Activated CD8-positive, alpha-beta memory T cell treated with anti-CD3 and anti-CD28 coated beads for 1 hour (primary cell): ENCODE measurements around the gene NAGS.
"Not testable (repeated sequence)": the region's sequence is repeated elsewhere in the genome, so short reads cannot be mapped to it uniquely, and the experiment has no call there.

Experiments used
- DNase-seq, 2 donors: peaks; one replicate each; pipeline ENCODE4 v3.0.0-alpha.2; 2020; ENCODE audit warnings: low read depth in 1 of 2; ENCODE audit errors: extremely low read depth in 1 of 2

NAGS gene

DNA sequence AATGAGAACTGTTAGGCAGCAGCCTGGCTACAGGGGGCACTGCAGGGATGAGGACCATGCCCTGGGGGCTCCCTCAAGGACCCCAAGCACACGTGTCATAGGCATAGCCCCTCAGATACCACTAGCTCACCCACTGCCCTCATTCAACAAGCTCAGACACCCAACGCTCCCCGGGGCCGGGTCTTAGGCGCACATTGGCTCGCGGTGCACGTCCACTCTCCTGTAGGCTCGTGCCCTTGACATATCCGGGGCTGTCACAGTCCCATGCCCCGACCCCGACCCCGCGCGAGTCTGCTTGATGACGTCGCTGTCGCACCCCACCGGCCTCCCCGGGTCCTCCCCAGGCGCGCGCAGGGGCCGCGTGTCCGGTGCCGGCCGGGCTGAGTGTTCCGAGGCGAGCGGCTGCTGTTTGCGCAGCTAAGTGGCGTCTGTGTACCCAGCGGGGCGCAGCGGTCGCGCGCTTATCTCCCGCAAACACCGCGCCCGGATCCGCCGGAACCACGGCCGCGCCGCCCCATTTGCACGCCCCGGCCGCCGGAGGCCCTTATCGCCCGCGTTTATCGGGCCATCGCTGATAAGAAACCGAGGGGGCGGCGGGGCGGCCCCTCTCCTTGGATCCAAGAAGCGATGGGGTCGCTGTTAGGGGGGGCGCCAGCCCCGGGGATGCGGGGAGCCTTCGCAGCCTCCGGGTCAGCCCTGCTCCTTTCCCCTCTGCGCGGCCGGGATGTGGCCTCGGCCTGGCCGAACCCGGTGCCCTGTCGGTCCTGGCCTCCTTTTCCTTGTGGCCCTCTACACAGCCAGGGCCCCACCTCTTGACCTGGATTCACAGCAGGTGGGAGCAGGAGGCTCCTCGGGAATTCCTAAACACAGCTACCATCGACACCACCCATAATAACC, 20.7 kb upstream of the NAGS start:
- no peak for DNase-seq

DNA sequence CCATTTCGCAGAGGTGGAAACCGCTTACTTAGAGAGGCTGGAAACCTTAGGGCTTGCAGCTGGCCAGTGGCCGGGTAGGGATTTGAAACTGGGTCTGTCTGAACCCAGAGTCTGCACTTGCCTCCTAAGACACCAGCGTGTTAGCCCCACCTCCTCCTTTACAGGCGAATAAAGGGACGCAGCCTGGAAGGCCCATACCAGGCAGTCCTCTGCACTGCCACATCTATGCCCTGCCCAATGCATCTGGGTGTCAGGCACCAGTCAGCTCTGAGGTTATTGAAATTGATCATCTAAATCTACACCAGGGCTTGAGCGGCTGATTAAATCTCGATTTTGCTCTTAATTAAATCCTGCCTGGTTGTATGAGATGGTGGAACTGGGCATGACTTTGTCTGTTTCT, 19.9 kb upstream of the NAGS start:
- DNase-seq = no peak

DNA sequence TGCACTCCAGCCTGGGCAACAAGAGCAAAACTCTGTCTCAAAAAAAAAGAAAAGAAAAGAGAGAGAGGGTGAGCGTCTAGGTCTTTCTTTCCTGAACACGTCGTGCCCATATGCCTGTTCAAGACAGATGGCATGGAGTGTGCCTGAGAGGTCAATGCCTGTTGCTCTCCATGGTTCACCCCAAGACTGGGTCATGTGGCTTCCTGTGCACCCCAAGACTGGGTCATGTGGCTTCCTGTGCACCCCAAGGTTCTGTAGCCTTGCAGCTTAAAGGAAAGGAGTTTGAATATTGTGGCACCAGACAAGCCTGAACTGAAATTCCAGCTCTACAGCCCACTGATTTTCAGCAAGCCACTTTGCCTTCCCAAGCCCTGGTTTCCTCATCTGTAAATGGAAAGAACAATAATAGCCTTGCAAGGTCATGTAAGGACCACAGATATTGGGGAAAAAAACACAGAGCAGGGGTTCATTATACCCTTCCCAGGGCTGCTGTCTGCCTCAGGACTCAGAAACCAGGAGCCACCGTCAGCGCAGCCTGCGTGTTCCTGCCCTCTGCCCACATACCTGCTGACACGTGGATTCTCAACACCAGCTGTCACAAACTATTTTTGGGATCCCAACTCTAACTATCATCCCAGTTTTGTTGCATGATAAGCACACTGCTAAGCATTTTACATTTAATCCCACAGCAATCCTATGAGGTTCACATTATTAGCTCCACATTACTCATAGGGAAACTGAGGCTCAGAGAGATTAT, 18.0 kb upstream of the NAGS start:
- no peak for DNase-seq

DNA sequence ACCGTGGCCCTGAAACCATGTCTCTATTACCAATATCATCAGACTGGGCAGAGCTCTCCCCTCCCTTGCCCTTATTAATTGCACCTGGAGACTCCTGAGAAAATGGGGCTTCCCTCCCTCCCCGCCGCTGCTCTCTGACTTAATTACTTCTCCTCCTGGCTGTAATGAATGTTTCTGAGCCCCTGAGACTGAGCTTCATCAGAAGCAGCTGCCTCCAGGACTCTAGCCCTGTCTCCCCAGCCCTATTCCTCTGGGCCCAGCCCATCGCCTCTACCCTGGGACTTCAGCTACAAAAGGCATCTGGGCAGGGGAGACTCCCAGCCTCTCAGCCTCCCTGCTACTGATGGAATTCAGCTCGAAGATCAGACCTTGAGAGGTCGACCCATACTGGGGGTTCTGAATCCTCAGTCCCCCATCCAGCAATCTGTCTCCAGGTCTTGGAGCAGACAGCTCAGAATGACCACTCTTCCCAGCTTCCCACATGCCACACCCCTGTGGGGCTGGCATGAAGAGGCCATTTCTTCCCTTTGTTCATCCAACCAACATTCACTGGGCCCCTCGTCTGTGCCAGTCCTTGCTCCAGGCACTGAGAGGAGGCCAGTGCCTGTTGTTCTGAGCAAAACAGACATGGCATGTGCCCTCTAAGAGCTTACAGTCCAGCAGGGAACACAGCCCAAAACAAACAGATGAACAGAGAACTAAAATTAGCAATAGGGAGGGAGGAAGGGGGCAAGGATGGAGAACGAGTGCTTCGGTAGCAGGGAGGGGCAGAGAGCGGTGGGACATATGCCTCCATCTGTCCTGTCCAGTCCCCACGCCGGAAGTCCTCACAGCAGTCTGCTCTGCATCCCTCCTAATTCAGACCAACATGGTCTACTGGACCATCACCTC, 17.0 kb upstream of the NAGS start:
- DNase-seq = no peak

DNA sequence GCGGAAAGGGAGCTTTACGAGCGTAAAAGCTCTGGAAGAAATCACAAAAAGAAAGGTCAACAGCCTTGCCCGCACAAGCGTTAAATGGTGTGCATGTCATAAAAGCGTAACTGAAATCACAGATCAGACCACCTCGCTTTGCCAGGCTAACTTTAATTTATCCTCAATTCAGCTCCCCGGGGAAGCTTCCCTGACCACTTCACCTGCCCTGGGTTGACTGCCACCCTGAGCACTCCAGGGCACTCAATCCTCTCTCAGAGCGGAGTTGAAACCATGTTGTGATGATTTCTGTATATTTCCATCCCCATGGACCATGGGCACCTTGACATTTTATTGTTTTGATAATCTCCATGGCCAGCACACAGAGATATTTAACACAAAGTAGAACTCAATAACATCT, 16.1 kb upstream of the NAGS start:
- no peak for DNase-seq

DNA sequence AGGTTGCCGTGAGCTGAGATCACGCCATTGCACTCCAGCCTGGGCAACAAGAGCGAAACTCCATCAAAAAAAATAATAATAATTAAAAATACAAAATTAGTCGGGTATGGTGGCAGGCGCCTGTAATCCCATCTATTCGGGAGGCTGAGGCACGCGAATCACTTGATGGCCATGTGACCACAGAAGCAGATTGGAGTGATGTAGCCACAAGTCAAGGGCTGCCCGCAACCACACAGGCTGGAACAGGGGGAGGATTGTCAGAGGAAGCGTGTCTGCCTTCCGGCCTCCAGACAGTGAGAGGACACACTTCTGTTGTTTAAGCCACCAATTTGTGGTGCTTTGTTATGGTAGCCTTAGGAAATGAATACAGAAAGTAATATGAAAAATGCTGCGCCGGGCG, 11.8 kb upstream of the NAGS start:
- DNase-seq = no peak

DNA sequence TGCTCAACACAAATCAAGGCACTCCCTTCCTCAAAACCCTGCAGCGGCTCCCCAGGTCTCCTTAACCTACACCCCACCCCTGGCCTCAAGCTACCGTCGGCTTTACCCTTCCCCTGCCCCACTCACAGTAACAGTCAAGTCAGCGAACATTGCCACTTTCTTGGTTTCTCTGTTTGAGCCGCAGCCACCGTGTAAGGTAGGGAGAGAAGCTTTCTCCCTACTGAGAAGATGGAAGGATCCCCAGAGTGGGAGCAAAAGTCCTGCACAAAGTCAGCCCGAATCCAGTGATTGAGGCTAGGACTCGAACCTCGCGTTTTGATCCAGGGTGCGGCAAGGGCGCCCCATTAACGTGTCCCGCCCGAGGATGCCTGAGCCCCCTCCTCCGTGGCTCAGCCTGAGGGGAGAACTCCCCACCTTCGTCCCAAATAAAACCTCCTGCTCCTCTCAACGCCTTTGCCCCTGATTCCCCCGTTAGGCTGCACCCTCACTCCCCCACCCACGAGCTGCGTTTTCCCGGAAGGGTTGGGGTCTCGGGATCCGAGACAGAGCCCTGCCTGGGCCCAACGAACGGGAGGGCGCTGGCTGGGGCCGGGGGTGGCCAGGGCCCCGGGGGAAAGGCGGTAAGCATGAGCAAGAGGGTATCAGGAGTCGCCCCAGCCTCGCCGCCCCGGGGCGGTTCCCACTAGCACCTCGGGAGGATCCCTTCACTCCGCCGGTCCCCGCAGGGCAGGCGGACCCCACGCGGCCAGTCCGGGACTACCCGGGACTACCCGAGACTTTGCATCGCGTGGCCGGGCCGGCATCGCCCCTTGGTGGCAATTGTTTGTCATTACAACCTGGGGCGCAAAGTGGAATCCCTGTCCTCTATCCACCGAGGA, 9.9 kb upstream of the NAGS start:
- DNase-seq = peak in 1 of 2 donors; percentile 54

DNA sequence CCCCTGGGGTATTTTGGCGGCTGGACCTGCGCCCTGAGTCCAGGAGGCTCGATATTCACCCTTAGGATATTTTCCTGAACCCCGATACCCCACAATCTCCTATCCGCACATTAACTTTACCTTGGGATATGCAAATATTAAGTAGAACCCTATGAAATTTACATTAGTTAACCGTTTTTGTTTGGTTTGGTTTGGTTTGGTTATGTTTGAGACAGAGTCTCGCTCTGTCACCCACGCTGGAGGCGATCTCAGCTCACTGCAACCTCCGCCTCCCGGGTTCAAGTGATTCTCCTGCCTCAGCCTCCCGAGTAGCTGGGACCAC, 9.3 kb upstream of the NAGS start:
- DNase-seq = no peak

DNA sequence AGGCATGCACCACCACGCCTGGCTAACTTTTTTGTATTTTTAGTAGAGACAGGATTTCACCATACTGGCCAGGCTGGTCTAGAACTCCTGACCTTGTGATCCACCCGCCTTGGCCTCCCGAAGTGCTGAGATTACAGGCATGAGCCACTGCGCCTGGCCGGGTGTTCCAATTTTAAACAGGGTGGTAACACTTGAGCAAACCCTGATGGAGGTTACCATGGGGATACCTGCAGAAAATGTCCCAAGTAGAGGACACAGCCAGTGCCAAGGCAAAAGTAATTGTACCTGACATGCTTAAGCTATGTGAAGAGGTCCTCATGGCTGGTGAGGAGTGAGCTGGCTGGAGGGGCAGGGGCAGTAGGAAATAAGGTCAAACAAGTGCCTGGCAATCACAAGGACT, 7.2 kb upstream of the NAGS start:
- DNase-seq = not testable (repeated sequence)

DNA sequence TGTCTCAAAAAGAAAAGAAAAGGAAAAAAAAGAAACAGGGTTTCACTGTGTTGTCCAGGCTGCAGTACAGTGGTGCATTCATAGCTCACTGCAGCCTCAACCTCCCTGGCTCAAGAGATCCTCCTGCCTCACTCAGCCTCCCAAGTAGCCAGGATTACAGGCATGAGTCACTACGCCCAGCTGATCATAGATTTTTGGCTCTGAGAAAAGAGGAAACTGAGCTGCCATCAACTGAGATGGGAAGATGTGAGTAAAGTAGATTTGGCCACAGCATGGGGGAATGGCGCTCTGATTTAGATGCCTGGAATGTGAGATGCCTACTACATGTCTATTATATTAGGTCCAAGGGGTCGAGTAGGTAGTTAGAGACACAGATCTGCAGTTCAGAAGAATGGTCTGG, 5.9 kb upstream of the NAGS start:
- DNase-seq = no peak

DNA sequence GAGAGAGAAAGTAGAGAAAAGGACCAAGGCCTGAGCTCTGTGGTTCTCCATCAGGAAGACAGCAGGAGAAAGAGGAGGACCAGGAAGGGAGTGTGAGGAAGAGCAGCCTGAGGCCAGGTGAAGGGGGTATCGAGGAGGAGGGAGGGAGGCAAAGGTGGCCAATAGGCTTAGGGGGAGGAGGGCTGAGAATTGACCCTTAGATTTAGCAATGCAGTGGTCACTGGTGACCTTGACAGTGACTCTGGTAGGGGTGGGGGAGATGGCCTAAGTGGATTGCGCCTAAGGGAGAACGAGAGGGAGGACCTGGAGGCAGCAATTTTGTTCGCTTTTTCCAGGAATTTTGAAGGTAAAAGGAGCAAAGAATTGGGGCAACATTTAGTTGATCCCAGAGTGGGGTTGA, 5.4 kb upstream of the NAGS start:
- DNase-seq = no peak

DNA sequence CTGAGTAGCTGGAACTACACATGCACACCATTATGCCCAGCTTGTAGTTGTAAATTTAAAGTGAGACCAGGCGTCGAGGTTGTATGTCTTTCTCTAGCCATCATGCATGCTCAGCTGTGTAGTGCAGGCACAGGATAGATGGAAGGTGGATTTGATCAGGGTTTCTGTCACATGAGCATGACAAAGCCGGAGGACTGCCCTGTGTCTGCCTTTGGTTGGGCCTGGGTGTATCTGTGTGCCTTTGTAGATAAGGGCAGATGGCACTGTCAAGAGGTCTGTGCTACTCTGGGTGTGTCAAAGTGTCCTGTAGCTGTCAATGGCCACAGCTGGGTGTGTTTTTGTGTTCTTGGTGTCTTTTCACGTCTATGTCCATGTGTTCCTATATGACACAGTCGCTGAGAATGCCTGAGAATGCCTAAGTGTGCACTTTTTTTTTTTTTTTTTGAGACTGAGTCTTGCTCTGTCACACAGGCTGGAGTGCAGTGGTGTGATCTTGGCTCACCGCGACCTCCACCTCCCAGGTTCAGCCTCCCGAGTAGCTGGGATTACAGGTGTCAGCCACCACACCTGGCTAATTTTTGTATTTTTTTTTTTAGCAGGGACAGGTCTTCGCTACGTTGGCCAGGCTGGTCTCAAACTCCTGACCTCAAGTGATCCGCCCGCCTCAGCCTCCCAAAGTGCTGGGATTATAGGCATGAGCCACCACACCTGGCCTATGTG, 4.1 kb upstream of the NAGS start:
- no peak for DNase-seq

DNA sequence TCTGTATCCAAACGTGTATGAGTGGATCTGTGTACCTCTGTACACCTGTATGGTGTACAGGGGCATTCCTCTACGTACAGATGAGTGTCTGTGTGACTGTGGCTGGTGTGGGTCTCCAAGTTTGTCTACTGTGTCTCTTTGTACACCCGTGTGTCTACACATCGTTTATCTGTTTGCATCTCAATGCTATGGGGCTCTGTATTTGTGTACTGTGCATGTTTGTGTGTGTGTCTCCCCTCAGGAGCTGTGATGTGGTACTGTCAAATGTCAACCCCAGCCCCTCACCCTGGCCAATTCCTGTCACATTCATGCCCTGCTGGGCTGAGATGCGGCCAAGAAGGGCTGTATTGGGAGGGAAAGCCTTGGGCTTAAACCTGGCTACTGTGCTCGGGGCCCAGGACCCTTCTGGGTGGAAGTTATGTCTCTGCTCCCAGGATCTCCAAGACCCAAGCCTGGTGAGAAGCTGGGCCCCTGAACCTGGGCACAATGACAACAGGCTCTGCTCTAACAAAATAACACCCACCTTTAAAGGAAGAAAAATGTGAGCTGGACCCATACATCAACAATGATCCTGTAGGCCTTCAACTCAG, 3.5 kb upstream of the NAGS start:
- no peak for DNase-seq

DNA sequence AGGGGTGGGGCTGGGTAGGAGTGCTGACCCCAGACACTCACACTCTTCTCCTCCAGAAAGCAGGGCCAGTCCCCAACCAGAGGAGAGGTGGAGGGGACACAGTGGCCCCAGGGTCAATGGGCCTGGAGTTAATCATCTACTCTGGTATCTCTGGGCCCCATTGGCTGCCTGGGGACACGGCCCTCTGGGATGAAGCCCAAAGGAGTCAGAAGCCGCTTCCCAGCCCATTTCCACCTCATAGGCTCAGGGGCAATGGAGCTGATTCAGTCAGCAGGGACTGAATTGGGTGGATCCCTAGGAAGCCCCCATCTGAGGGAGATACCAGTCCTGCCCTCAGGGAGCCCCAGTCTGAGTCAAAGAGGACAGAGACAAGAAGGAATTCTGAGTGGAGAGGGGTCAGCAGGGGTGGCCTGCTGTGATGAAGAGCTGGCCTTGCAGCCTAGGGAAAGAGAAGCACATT, 2.9 kb upstream of the NAGS start:
- DNase-seq = no peak

DNA sequence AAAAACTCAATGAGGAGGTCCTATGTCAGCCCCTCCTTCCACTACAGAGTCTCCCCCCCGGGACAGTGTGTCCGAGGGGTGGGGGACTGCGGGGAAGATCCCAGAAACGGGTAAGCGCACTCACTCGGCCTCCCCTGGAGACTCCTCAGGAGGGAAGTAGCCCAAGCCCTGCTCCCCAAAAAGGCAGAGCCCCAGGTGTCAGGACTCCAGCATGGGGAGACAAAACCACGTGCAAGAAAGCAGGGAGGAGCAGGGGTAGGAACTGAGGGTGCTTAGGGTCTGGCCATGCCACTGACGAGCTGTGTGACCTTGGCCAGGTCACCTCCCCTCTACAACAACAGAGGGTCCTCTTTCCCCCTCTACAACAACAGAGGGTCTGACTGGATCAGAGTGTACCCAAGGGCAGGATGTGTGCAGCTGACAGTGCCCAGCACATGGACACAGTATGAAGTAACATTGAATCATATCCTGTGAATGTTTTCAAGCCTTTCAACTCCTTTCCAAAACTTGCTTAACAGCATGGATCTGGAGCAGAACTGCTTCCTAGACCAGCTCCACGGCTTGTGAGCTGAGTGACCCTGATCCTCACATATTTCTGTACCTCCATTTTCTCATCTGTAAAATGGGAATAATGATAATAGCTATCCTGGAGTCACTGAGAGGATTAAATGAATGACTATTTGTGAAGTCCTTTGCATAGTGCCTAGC, 2.1 kb upstream of the NAGS start:
- no peak for DNase-seq

DNA sequence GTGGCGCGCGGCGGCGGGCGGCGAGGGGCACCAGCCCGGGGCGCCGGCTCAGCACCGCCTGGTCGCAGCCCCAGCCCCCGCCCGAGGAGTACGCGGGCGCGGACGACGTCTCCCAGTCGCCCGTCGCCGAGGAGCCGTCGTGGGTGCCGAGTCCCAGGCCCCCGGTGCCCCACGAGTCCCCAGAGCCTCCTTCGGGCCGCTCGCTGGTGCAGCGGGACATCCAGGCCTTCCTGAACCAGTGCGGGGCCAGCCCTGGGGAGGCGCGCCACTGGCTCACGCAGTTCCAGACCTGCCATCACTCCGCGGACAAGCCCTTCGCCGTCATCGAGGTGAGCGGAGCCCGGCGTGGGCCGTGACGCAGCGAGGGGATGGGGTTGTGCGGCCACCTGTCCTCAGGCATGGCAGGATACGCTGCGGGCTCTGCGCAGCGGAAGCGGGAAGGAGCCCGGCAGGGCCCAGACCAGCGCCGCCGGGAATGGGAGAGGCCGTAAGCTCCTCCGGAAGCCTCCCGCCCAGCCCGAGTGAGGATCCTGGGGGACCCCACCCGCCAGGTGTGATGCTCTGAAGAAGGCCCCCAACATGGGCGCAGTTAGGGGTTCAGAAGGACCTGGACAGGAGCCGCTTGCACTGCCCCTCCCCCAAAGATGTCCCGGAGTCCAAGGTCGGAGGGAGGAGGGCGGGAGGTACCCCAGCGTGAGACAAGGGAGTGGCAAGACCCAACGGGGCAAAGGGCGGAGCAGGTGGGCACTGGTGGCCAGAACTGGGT, 522 bp downstream of the NAGS start:
- DNase-seq = no peak

DNA sequence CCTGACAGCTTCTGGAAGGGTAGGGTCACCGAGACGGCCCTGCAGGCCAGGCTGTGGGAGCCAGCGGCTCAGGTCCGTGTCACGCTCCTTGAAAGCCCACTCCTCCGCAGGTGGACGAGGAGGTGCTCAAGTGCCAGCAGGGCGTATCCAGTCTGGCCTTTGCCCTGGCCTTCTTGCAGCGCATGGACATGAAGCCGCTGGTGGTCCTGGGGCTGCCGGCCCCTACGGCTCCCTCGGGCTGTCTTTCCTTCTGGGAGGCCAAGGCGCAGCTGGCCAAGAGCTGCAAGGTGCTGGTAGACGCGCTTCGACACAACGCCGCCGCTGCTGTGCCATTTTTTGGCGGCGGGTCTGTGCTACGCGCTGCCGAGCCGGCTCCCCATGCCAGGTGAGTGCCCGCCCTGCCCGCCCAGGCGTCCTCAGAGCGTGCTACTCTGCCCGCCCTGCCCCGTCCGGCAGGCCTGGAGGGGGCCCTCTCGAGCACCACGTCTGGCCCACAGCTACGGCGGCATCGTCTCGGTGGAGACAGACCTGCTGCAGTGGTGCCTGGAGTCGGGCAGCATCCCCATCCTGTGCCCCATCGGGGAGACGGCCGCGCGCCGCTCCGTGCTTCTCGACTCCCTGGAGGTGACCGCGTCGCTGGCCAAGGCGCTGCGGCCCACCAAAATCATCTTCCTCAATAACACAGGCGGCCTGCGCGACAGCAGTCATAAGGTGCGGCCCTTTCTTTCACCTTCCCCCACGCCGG, 1.3 kb downstream of the NAGS start:
- peak in 1 of 2 donors; percentile 14 for DNase-seq
